ENCODE results near the gene NBEA.

NBEA gene

GRCh38 chr13:35345992-35346391 lies 403.9 kb downstream of the NBEA start:
- TF ChIP-seq CTCF (IDR thresholded peaks at IDR 0.05; ENCODE audit: low read depth, low read length, missing control alignments): no peak
- no peak for DNase-seq (ENCODE audit: low read depth)
- H3K4me3 ChIP-seq (ENCODE audit: low read depth, low read length): no peak overlapping the region

GRCh38 chr13:35346494-35346893 lies 404.4 kb downstream of the NBEA start:
- no peak for DNase-seq (ENCODE audit: low read depth)

GRCh38 chr13:35347679-35348205 lies 405.7 kb downstream of the NBEA start:
- no peak for DNase-seq (ENCODE audit: low read depth)
- TF ChIP-seq CTCF (IDR thresholded peaks at IDR 0.05; ENCODE audit: low read depth, low read length, missing control alignments): no peak
- no peak overlapping the region for H3K4me3 ChIP-seq (ENCODE audit: low read depth, low read length)

More at GRCh38 chr13:35346494-35346893, 404.4 kb downstream of the NBEA start:
- no peak overlapping the region for H3K4me3 ChIP-seq (ENCODE audit: low read depth, low read length)
- TF ChIP-seq CTCF (IDR thresholded peaks at IDR 0.05; ENCODE audit: low read depth, low read length, missing control alignments): no peak

- H3K4me3 ChIP-seq (ENCODE audit: low read depth, low read length): no peak overlapping the region
- DNase-seq (ENCODE audit: low read depth): no peak
- TF ChIP-seq CTCF (IDR thresholded peaks at IDR 0.05; ENCODE audit: low read depth, low read length, missing control alignments): no peak
Observed at GRCh38 chr13:35349052-35349451, 407.0 kb downstream of the NBEA start.

- H3K4me3 ChIP-seq (ENCODE audit: low read depth, low read length): no peak overlapping the region
- DNase-seq (ENCODE audit: low read depth): peak; percentile 19
- TF ChIP-seq CTCF (IDR thresholded peaks at IDR 0.05; ENCODE audit: low read depth, low read length, missing control alignments): no peak
Observed at GRCh38 chr13:35349673-35350278, 407.7 kb downstream of the NBEA start.

- no peak for TF ChIP-seq CTCF (IDR thresholded peaks at IDR 0.05; ENCODE audit: low read depth, low read length, missing control alignments)
- H3K4me3 ChIP-seq (ENCODE audit: low read depth, low read length): no peak overlapping the region
Observed at GRCh38 chr13:35354285-35354684, 412.2 kb downstream of the NBEA start.

GRCh38 chr13:35354882-35355281 lies 412.8 kb downstream of the NBEA start:
- no peak for DNase-seq (ENCODE audit: low read depth)
- TF ChIP-seq CTCF (IDR thresholded peaks at IDR 0.05; ENCODE audit: low read depth, low read length, missing control alignments): no peak
- H3K4me3 ChIP-seq (ENCODE audit: low read depth, low read length): no peak overlapping the region

More at GRCh38 chr13:35354285-35354684, 412.2 kb downstream of the NBEA start:
- DNase-seq (ENCODE audit: low read depth): no peak
